Mammary microvascular endothelial cell (primary cell): ENCODE results near the gene LRRC30. TPM values are rescaled to one million over a fixed set of nuclear protein-coding genes. Genes with fewer than 3 reads are reported as not detected.

Source experiments
- total RNA-seq: library from RNA; depleted of rRNA; stranded (reverse); fragments of >200 nt; gene quantifications from 2 replicates; pipeline ENCODE4 v1.2.3, GENCODE V29; 2015

The LRRC30 gene
- not detected in 2 replicates for total RNA-seq

DNA sequence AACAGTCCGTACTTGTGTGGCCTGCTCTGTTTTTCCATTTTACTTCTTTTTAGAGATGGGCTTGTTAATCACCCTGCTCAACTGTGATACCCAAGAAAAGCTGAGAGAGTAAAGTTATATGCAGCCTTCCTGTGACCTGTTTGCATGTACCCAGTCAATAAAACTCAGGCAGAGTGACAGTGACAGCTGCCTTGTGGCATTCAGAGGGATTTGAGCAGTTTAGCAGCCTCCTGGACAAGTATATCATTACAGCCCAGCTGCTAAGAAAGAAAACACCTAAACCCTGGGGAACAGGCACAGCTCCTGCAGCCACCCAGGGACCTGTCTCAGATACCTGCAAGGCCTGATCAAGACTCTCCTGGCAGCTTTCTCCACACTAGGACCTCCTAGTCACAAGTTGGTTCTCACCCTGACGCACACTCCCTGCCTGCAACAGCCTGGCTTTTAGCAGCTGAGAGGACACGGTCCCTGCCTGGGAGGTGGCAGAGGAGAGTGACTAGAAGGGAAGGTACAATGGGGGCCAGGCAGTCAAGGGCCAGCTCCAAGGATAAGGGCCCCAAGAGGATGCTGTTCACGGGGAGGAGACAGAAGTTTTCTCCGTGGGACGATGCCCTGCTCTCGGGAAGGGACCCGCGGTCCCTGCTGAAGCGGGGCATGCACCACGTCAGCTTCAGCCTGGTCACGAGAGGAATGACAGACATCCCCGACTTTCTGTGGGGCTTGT lies at the start of gene LRRC30:
TSS of gene LRRC30 (plus strand) at position 464 of the 724 bp plus-strand sequence. CDS start at position 514, 50 bp downstream.

Other genes starting within 250 kb of the LRRC30 start
- gene LAMA1, start 113.3 kb upstream of the LRRC30 start, total RNA-seq, result 0.25 and 0.27 TPM in 2 replicates